Caco-2 (cell line): Measurements from ENCODE around the gene TSPAN4. TPM values are rescaled to one million over a fixed set of nuclear protein-coding genes. Genes with fewer than 3 reads are reported as not detected.

Source experiments
- BruUV-seq: library from RNA; stranded (reverse); fragments of 400-500 nt; replicated peaks from 2 replicates; lab custom pipeline; 2021; lab: Mats Ljungman, UMichigan
- CTCF ChIA-PET: fragments of 300-600 bp; sonication (Branson Sonifier 250); formaldehyde crosslinking; loops from one replicate; lab custom pipeline; 2022; ENCODE audit warnings: antibody characterized with exemption; lab: Charles Lee
- POLR2A ChIA-PET: fragments of 300-600 bp; sonication (Branson Sonifier 250); formaldehyde crosslinking; loops from one replicate; lab custom pipeline; 2022; ENCODE audit warnings: antibody characterized with exemption; lab: Charles Lee
- DNase-seq, 2 experiments: peaks; one replicate each; pipeline versions ENCODE4 v3.0.0 to v3.0.0-alpha.2; 2020 to 2022
- H3K27me3 ChIP-seq: replicated peaks from 2 replicates; pipeline ENCODE4 v1.6.0; 2011; ENCODE audit warnings: low read length; ENCODE audit not compliant: control insufficient read depth, insufficient read depth
- H3K36me3 ChIP-seq: 2 replicates; pipeline ENCODE4 v1.5.1; 2011; ENCODE audit warnings: low read length; ENCODE audit not compliant: control insufficient read depth, insufficient read depth
- H3K4me1 ChIP-seq: fragments of 250-450 bp; sonication (Bioruptor Pico); 2 replicates; pipeline ENCODE4 v1.5.1; 2020; ENCODE audit warnings: mild to moderate bottlenecking
- H3K4me3 ChIP-seq: 2 replicates; pipeline ENCODE4 v1.5.1; 2011; ENCODE audit warnings: low read depth, mild to moderate bottlenecking, control low read depth, low read length
- H3K9me3 ChIP-seq: fragments of 250-450 bp; sonication (Bioruptor Pico); 2 replicates; pipeline ENCODE4 v1.5.1; 2020; ENCODE audit warnings: mild to moderate bottlenecking, moderate library complexity
- H3K27ac Mint-ChIP-seq: one replicate; pipeline ENCODE4 v1.8.0; 2022; ENCODE audit warnings: mixed read lengths; ENCODE audit not compliant: unreplicated experiment
- H3K27me3 Mint-ChIP-seq: one replicate; pipeline ENCODE4 v1.8.0; 2022; ENCODE audit warnings: mixed read lengths; ENCODE audit not compliant: insufficient read depth, unreplicated experiment
- H3K36me3 Mint-ChIP-seq: one replicate; pipeline ENCODE4 v1.8.0; 2022; ENCODE audit warnings: mild to moderate bottlenecking, mixed read lengths; ENCODE audit not compliant: insufficient read depth, unreplicated experiment
- H3K4me1 Mint-ChIP-seq: one replicate; pipeline ENCODE4 v1.8.0; 2022; ENCODE audit warnings: low read depth, mixed read lengths; ENCODE audit not compliant: unreplicated experiment
- H3K4me3 Mint-ChIP-seq: one replicate; pipeline ENCODE4 v1.8.0; 2022; ENCODE audit warnings: mild to moderate bottlenecking, moderate library complexity, mixed read lengths; ENCODE audit not compliant: unreplicated experiment
- H3K9me3 Mint-ChIP-seq: one replicate; pipeline ENCODE4 v1.8.0; 2022; ENCODE audit warnings: mixed read lengths; ENCODE audit not compliant: unreplicated experiment
- CTCF ChIP-seq, 2 experiments: fragments of 200-600 bp in 1 of 2; IDR thresholded peaks; 1 replicate in 1 of 2; 2 replicates in 1 of 2; pipeline versions ENCODE4 v1.5.1 to v1.8.0; 2011 to 2022; ENCODE audit warnings: antibody characterized with exemption in 1 of 2, control low read depth in 1 of 2, inconsistent platforms in 1 of 2, low read depth in 1 of 2, low read length in 1 of 2, mild to moderate bottlenecking in 1 of 2, moderate library complexity in 1 of 2; ENCODE audit not compliant: insufficient read depth in 1 of 2, severe bottlenecking in 1 of 2, unreplicated experiment in 1 of 2
- intact Hi-C: fragments of 100-400 bp; cut with micrococcal nuclease; formaldehyde crosslinking; loops from one replicate; pipeline ENCODE4 v1.10.0; 2022; ENCODE audit not compliant: unreplicated experiment
- total RNA-seq: library from RNA; stranded (reverse); gene quantifications from 2 replicates; pipeline ENCODE4 v1.2.3, GENCODE V29; 2022

Gene TSPAN4
- total RNA-seq, 1 experiment from 2014 or later: 95.9 TPM

- ChIA-PET POLR2A (interaction anchor here (0.7 kb wide), 1 partner anchor 229 kb away, joined by 4 read pairs; the partner anchor contains the start of gene PHRF1), CTCF (no interaction called here)
- Mint-ChIP-seq H3K9me3 (no peaks in the 10 kb centered on the region), H3K4me1 (no peaks in the 10 kb centered on the region), H3K4me3 (peak overlapping the region; percentile 74), H3K27ac (no peak overlapping the region), H3K36me3 (peaks cover 33% of the 10 kb centered on the region), H3K27me3 (no peaks in the 10 kb centered on the region)
- BruUV-seq: no TSS peak
- Histone ChIP-seq H3K36me3 (no peaks in the 10 kb centered on the region), H3K27me3 (no peaks in the 10 kb centered on the region), H3K4me3 (peak overlapping the region; percentile 75), H3K4me1 (peaks cover 14% of the 10 kb centered on the region; the same call in 1 of the 2 replicates), H3K9me3 (no peaks in the 10 kb centered on the region)
- no peak for DNase-seq
- TF ChIP-seq CTCF (IDR thresholded peaks at IDR 0.05; ENCODE audit: insufficient read depth in 1 of 2, low read depth in 1 of 2, low read length in 1 of 2, severe bottlenecking in 1 of 2, unreplicated experiment in 1 of 2): no peak
- intact Hi-C loops: no loop called here
Observed at GRCh38 chr11:804599-804964, 38.1 kb upstream of the TSPAN4 start.

DNA sequence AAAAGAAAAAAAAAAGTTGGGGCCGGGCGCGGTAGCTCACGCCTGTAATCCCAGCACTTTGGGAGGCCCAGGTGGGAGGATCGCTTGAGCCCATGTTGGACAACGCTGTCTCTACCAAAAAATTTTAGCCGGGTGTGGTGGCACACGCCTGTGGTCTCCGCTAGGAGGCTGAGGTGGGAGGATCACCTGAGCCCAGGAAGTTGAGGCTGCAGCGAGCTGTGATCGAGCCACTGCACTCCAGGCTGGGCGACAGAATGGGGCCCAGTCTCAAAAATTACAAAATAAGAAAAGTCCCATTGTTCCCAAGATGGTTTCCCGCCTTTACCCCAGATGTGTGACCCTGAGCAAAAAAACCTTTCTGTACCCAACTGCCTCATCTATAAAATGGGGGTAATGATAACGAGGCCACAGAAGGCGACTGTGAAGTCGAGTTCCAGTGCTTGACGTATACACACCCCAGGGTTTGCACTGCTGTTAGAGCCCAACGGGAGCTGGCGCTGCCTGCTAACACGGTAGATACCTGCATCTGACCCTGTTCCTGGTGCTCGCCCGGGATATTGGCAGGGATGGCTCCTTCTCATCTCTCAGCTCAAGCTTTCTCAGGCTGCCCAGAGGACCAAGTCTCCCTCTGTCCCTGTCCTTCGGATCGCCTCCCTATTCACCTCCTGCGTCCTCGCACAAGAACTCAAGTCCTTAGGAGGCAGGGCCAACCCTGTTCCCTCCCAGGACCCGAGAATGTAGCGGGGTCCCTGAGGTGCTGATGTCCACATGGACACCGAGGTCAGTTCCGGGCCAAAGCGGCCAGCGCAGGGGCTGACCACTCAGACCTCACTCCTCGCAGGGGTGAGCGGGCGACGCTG, 34.0 kb upstream of the TSPAN4 start:
- DNase-seq: peak in 1 of 2 experiments; percentile 75
- Mint-ChIP-seq H3K27me3 (no peaks in the 10 kb centered on the region), H3K9me3 (no peaks in the 10 kb centered on the region), H3K27ac (peak overlapping the region; percentile 99), H3K36me3 (peaks cover 61% of the 10 kb centered on the region), H3K4me3 (peak overlapping the region; percentile 98), H3K4me1 (no peaks in the 10 kb centered on the region)
- Histone ChIP-seq H3K27me3 (no peaks in the 10 kb centered on the region), H3K9me3 (no peaks in the 10 kb centered on the region), H3K36me3 (peaks cover 14% of the 10 kb centered on the region), H3K4me3 (peak overlapping the region; percentile 98), H3K4me1 (peaks cover 18% of the 10 kb centered on the region)
- CTCF ChIA-PET: interaction anchor here (0.7 to 1.1 kb wide), 2 partner anchors 12 to 1181 kb away, joined by 3 read pairs; no protein-coding TSS in a partner anchor
- POLR2A ChIA-PET: interaction anchor here (0.5 to 1.6 kb wide), 10 partner anchors 11 to 114 kb away, joined by 3 to 35 read pairs (median 5); partner anchors contain the start of genes DEAF1, PNPLA2 and TSPAN4
- intact Hi-C loops: no loop called here
- no peak for TF ChIP-seq CTCF (IDR thresholded peaks at IDR 0.05; ENCODE audit: insufficient read depth in 1 of 2, low read depth in 1 of 2, low read length in 1 of 2, severe bottlenecking in 1 of 2, unreplicated experiment in 1 of 2)
- TSS peak; percentile 68 for BruUV-seq

DNA sequence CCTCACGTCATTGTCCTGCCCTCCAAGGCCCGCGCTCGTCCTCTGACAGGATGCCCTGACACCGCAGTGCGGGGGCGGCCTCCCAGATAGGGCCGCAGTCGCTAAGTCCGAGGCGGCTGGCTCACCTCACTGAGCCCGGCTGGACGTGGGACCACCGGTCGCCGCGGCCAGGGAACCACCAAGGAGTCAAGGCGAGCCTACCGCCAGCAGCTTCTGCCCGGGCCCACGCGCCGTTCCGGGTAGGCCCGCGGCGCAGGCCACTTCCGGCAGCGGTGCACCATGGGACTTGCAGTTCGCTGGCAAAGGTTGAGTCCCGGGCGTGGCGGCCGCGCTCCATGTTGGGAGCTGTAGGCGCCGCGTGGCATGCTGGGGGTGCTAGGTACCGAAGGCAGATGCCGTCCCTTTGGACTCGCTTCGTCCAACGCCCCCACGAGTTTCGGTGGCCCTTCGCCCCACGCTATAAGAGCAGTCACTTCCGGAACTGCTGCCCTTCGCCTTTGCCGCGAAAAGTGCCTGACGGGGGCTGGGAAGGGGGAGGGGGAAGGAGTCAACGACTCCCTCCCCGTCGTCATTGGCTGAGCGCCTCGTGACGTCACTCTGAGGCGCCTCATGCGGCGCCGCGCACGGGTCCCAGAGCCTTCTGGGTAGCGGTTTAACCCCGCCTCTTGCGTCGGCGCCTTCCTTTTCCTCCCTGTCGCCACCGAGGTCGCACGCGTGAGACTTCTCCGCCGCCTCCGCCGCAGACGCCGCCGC, 33.2 kb upstream of the TSPAN4 start, which contains the start of gene RPLP2:
TSS of gene RPLP2 (plus strand) at position 681 of the 753 bp plus-strand sequence. CDS start 268 bp downstream, outside the sequence.
- H3K4me3 Mint-ChIP-seq: peak within 1 kb of the TSS; percentile 98
- no peaks in the 10 kb centered on the region for H3K27me3 Mint-ChIP-seq
- ChIA-PET POLR2A (interaction anchor here (0.5 to 1.6 kb wide), 11 partner anchors 10 to 116 kb away, joined by 3 to 35 read pairs (median 4); partner anchors contain the start of genes DEAF1, PNPLA2 and TSPAN4), CTCF (interaction anchor here (0.7 to 1.1 kb wide), 2 partner anchors 13 to 1180 kb away, joined by 3 read pairs; no protein-coding TSS in a partner anchor)
- peak within 1 kb of the TSS; percentile 99 for H3K27ac Mint-ChIP-seq
- no peak for TF ChIP-seq CTCF (IDR thresholded peaks at IDR 0.05; ENCODE audit: insufficient read depth in 1 of 2, low read depth in 1 of 2, low read length in 1 of 2, severe bottlenecking in 1 of 2, unreplicated experiment in 1 of 2)
- intact Hi-C loops: no loop called here
- no peaks in the 10 kb centered on the region for H3K9me3 Mint-ChIP-seq
- no peaks in the 10 kb centered on the region for H3K4me1 Mint-ChIP-seq
- BruUV-seq: no TSS peak
- peaks cover 62% of the 10 kb centered on the region for H3K36me3 Mint-ChIP-seq
- H3K36me3 ChIP-seq: peaks cover 14% of the 10 kb centered on the region
- H3K4me3 ChIP-seq: peak within 1 kb of the TSS; percentile 98
- H3K27me3 ChIP-seq: no peaks in the 10 kb centered on the region
- DNase-seq: peak; percentile 97
- H3K9me3 ChIP-seq: no peaks in the 10 kb centered on the region
- peaks cover 10% of the 10 kb centered on the region for H3K4me1 ChIP-seq
